HCT116 (cell line): ENCODE measurements around the gene GRB2. TPM values are rescaled to one million over a fixed set of nuclear protein-coding genes. Genes with fewer than 3 reads are reported as not detected.

Experiments used
- ATAC-seq: fragments of 200-7000 bp; cut with Tn5 transposase; 2 replicates; pipeline ENCODE4 v1.9.1; 2020; ENCODE audit warnings: mild to moderate bottlenecking, moderate library complexity
- BruUV-seq: library from RNA; stranded (reverse); fragments of 400-500 nt; replicated peaks from 2 replicates; lab custom pipeline; 2021; lab: Mats Ljungman, UMichigan
- CTCF ChIA-PET: fragments of 300-600 bp; sonication (Branson Sonifier 250); formaldehyde crosslinking; loops from one replicate; lab custom pipeline; 2021; ENCODE audit warnings: antibody characterized with exemption; lab: Charles Lee
- POLR2A ChIA-PET: fragments of 300-600, 350-600 bp; sonication (Branson Sonifier 250); formaldehyde crosslinking; loops from one replicate; lab custom pipeline; 2021; ENCODE audit warnings: antibody characterized with exemption; lab: Charles Lee
- RAD21 ChIA-PET, 2 experiments: fragments of 300-600 bp; sonication (Branson Sonifier 250); formaldehyde crosslinking; loops; one replicate each; lab custom pipeline; 2023; ENCODE audit warnings: low total read pairs in 2 of 2; ENCODE audit not compliant: uncharacterized antibody in 2 of 2, unreplicated experiment in 2 of 2, low non-redundant PET in 1 of 2; lab: Charles Lee
- DNase-seq: peaks from one replicate; pipeline ENCODE4 v3.0.0-alpha.2; 2010; ENCODE audit warnings: low read depth, low spot score
- H2AFZ ChIP-seq: fragments of 200-600 bp; shearing (Covaris generic), sonication (generic); 2 replicates; pipeline ENCODE4 v1.6.1; 2017; ENCODE audit warnings: low read depth, mixed run types, mixed read lengths, antibody characterized with exemption, low read length; ENCODE audit not compliant: poor library complexity, severe bottlenecking
- H3K27ac ChIP-seq: 2 replicates; pipeline ENCODE4 v1.5.1; 2012; ENCODE audit warnings: low read depth, low read length
- H3K27me3 ChIP-seq: fragments of 200-600 bp; sonication (generic); 2 replicates; pipeline ENCODE4 v1.6.1; 2016; ENCODE audit warnings: mixed run types, low read length, mixed read lengths; ENCODE audit not compliant: insufficient read depth
- H3K36me3 ChIP-seq, 2 experiments: fragments of 200-500 bp in 1 of 2; fragments of 200-600 bp in 1 of 2; sonication (Bioruptor generic) in 1 of 2; sonication (generic) in 1 of 2; 2 replicates each; pipeline versions ENCODE4 v1.5.1 to v1.6.1; 2014 to 2016; ENCODE audit warnings: low read length in 2 of 2, inconsistent platforms in 1 of 2, mixed read lengths in 1 of 2, mixed run types in 1 of 2; ENCODE audit not compliant: insufficient read depth in 2 of 2, control insufficient read depth in 1 of 2
- H3K4me1 ChIP-seq, 2 experiments: fragments of 200-600 bp in 1 of 2; sonication (generic) in 1 of 2; 2 replicates each; pipeline versions ENCODE4 v1.5.1 to v1.6.1; 2012 to 2017; ENCODE audit warnings: low read length in 2 of 2, inconsistent platforms in 1 of 2, mild to moderate bottlenecking in 1 of 2, mixed read lengths in 1 of 2, mixed run types in 1 of 2, moderate library complexity in 1 of 2; ENCODE audit not compliant: insufficient read depth in 2 of 2, control insufficient read depth in 1 of 2
- H3K4me2 ChIP-seq: fragments of 200-600 bp; sonication (generic); 2 replicates; pipeline ENCODE4 v1.6.1; 2017; ENCODE audit warnings: mixed run types, low read length, mixed read lengths
- H3K4me3 ChIP-seq, 2 experiments: fragments of 200-600 bp in 1 of 2; sonication (generic) in 1 of 2; replicated peaks in 1 of 2; 2 replicates each; pipeline ENCODE4 v1.5.1; 2011 to 2016; ENCODE audit warnings: low read length in 2 of 2, control low read depth in 1 of 2, low read depth in 1 of 2, mild to moderate bottlenecking in 1 of 2, mixed read lengths in 1 of 2, mixed run types in 1 of 2
- H3K79me2 ChIP-seq: fragments of 200-600 bp; sonication (generic); 2 replicates; pipeline ENCODE4 v1.6.1; 2017; ENCODE audit warnings: mild to moderate bottlenecking, mixed run types, low read length, moderate library complexity, mixed read lengths; ENCODE audit not compliant: insufficient read depth
- H3K9ac ChIP-seq: fragments of 200-600 bp; sonication (generic); 2 replicates; pipeline ENCODE4 v1.6.1; 2016; ENCODE audit warnings: low read length, mixed read lengths
- H3K9me2 ChIP-seq: fragments of 200-600 bp; sonication (generic), shearing (Covaris generic); 2 replicates; pipeline ENCODE4 v1.6.1; 2017; ENCODE audit warnings: mixed run types, mild to moderate bottlenecking, moderate library complexity; ENCODE audit not compliant: insufficient read depth
- H3K9me3 ChIP-seq, 2 experiments: fragments of 200-500 bp in 1 of 2; fragments of 200-600 bp in 1 of 2; sonication (Bioruptor generic) in 1 of 2; sonication (generic) in 1 of 2; 2 replicates each; pipeline ENCODE4 v1.6.1; 2014 to 2017; ENCODE audit warnings: low read length in 2 of 2, mixed read lengths in 2 of 2, inconsistent platforms in 1 of 2, low read depth in 1 of 2, mild to moderate bottlenecking in 1 of 2, mixed run types in 1 of 2, moderate library complexity in 1 of 2; ENCODE audit not compliant: control insufficient read depth in 1 of 2, insufficient read depth in 1 of 2
- H4K20me1 ChIP-seq: fragments of 200-600 bp; sonication (generic), shearing (Covaris generic); 2 replicates; pipeline ENCODE4 v1.6.1; 2017; ENCODE audit warnings: mixed run types, mild to moderate bottlenecking, moderate library complexity; ENCODE audit not compliant: insufficient read depth
- ATF3 ChIP-seq: IDR thresholded peaks from 2 replicates; pipeline ENCODE4 v1.6.1; 2012
- CBX3 ChIP-seq: IDR thresholded peaks from 2 replicates; pipeline ENCODE4 v1.6.1; 2012; ENCODE audit warnings: low read depth
- CEBPB ChIP-seq: IDR thresholded peaks from 2 replicates; pipeline ENCODE4 v1.6.1; 2012; ENCODE audit warnings: low read depth
- CTCF ChIP-seq, 3 experiments: fragments of 200-600 bp in 1 of 3; sonication (generic) in 1 of 3; IDR thresholded peaks in 2 of 3; conservative IDR thresholded peaks in 1 of 3; 2 replicates each; pipeline ENCODE4 v1.5.1; 2012 to 2017; ENCODE audit warnings: low read depth in 2 of 3, low read length in 2 of 3, antibody characterized with exemption in 1 of 3, borderline replicate concordance in 1 of 3, control low read depth in 1 of 3, mild to moderate bottlenecking in 1 of 3, mixed read lengths in 1 of 3, mixed run types in 1 of 3, moderate library complexity in 1 of 3; ENCODE audit not compliant: insufficient read depth in 1 of 3
- EGR1 ChIP-seq: IDR thresholded peaks from 2 replicates; pipeline ENCODE4 v1.6.1; 2012; ENCODE audit warnings: low read depth
- ELF1 ChIP-seq: IDR thresholded peaks from 2 replicates; pipeline ENCODE4 v1.6.1; 2012; ENCODE audit warnings: low read depth, borderline replicate concordance
- EZH2 ChIP-seq: fragments of 200-600 bp; sonication (generic); IDR thresholded peaks from 2 replicates; pipeline ENCODE4 v1.6.1; 2017; ENCODE audit warnings: antibody characterized with exemption, mixed run types
- EZH2phosphoT487 ChIP-seq: fragments of 200-600 bp; IDR thresholded peaks from 2 replicates; pipeline ENCODE4 v1.6.1; 2018; ENCODE audit warnings: antibody characterized with exemption, borderline replicate concordance
- JUND ChIP-seq: IDR thresholded peaks from 2 replicates; pipeline ENCODE4 v1.6.1; 2012
- MAX ChIP-seq: IDR thresholded peaks from 2 replicates; pipeline ENCODE4 v1.6.1; 2012
- POLR2AphosphoS5 ChIP-seq: IDR thresholded peaks from 2 replicates; pipeline ENCODE4 v1.6.1; 2011; ENCODE audit warnings: mild to moderate bottlenecking, low read depth, low read length, moderate library complexity
- RAD21 ChIP-seq: IDR thresholded peaks from 2 replicates; pipeline ENCODE4 v1.6.1; 2012; ENCODE audit warnings: low read depth, mild to moderate bottlenecking
- SRF ChIP-seq: IDR thresholded peaks from 2 replicates; pipeline ENCODE4 v1.6.1; 2012; ENCODE audit warnings: low read depth
- TCF7L2 ChIP-seq: IDR thresholded peaks from 2 replicates; pipeline ENCODE4 v1.7.0; 2011; ENCODE audit warnings: borderline replicate concordance, inconsistent platforms; ENCODE audit not compliant: insufficient read depth, insufficient read length; ENCODE audit errors: extremely low read depth
- YY1 ChIP-seq: IDR thresholded peaks from 2 replicates; pipeline ENCODE4 v1.6.1; 2011; ENCODE audit warnings: low read length, low read depth, moderate library complexity, mild to moderate bottlenecking; ENCODE audit not compliant: insufficient replicate concordance; ENCODE audit errors: extremely low read depth
- ZBTB33 ChIP-seq: IDR thresholded peaks from 2 replicates; pipeline ENCODE4 v1.6.1; 2011; ENCODE audit warnings: mild to moderate bottlenecking, low read length, moderate library complexity; ENCODE audit not compliant: insufficient replicate concordance; ENCODE audit errors: extremely low read depth
- ZFX ChIP-seq: fragments of 450-650 bp; IDR thresholded peaks from 2 replicates; pipeline ENCODE4 v1.6.1; 2017
- ZNF274 ChIP-seq: fragments of 200-500 bp; sonication (Bioruptor generic); IDR thresholded peaks from 2 replicates; pipeline ENCODE4 v1.6.1; 2014; ENCODE audit warnings: mild to moderate bottlenecking, low read depth, low read length, inconsistent platforms
- intact Hi-C: fragments of 100-400 bp; cut with micrococcal nuclease; formaldehyde crosslinking; loops from 2 replicates; pipeline ENCODE4 v1.10.0; 2022
- total RNA-seq: library from RNA; stranded (reverse); gene quantifications from one replicate; pipeline ENCODE4 v1.2.1, GENCODE V29; 2021; ENCODE audit not compliant: unreplicated experiment

The GRB2 gene
- total RNA-seq, 1 experiment from 2014 or later = 146 TPM

GRCh38 chr17:75342996-75343395, 62.5 kb downstream of the GRB2 start (continued):
- TF ChIP-seq MAX (no peak), CEBPB (no peak), RAD21 (no peak), ZFX (no peak), EGR1 (no peak), CBX3 (no peak), YY1 (no peak), POLR2AphosphoS5 (no peak)

GRCh38 chr17:75341784-75342486, 63.5 kb downstream of the GRB2 start:
- ATAC-seq (no peak), DNase-seq (no peak)
- no peaks in the 10 kb centered on the region for H3K9me3 ChIP-seq
- no peak overlapping the region for H3K9ac ChIP-seq
- no peak overlapping the region for H3K4me3 ChIP-seq
- peaks cover 13% of the 10 kb centered on the region; the same call in 1 of the 2 replicates for H4K20me1 ChIP-seq
- TF ChIP-seq ATF3 = no peak
- no peak for TF ChIP-seq SRF
- TF ChIP-seq ZNF274 = no peak
- TF ChIP-seq EZH2phosphoT487 = no peak
- no peak for TF ChIP-seq ZBTB33
- TF ChIP-seq TCF7L2 = no peak
- no peak for TF ChIP-seq POLR2AphosphoS5
- no peak for TF ChIP-seq CBX3
- TF ChIP-seq CEBPB = no peak
- TF ChIP-seq MAX = no peak
- no peak for TF ChIP-seq ELF1
- TF ChIP-seq EZH2 = no peak
- no peak for TF ChIP-seq CTCF (IDR thresholded peaks at IDR 0.05 in 2 of 3, conservative IDR thresholded peaks at IDR 0.05 in 1 of 3; ENCODE audit: borderline replicate concordance in 1 of 3, insufficient read depth in 1 of 3, low read depth in 2 of 3, low read length in 2 of 3)
- TF ChIP-seq ZFX = no peak
- no peak for TF ChIP-seq RAD21
- TF ChIP-seq EGR1 = no peak
- no peak for TF ChIP-seq JUND
- intact Hi-C loops = no loop called here
- BruUV-seq = no TSS peak
- ChIA-PET POLR2A (no interaction called here), RAD21 (no interaction called here), CTCF (no interaction called here)
- no peak overlapping the region for H2AFZ ChIP-seq
- H3K36me3 ChIP-seq = no peaks in the 10 kb centered on the region
- H3K9me2 ChIP-seq = no peaks in the 10 kb centered on the region
- no peaks in the 10 kb centered on the region for H3K27me3 ChIP-seq
- H3K27ac ChIP-seq = no peak overlapping the region
- no peak overlapping the region for H3K4me2 ChIP-seq
- H3K4me1 ChIP-seq = peaks cover 5 to 13% of the 10 kb centered on the region in 2 experiments
- H3K79me2 ChIP-seq = peaks cover 84% of the 10 kb centered on the region
